BJ (cell line): Measurements from ENCODE around the gene PRCC. TPM values are rescaled to one million over a fixed set of nuclear protein-coding genes. Genes with fewer than 3 reads are reported as not detected.

Experiments used
- CTCF ChIA-PET: fragments of 350-600 bp; formaldehyde crosslinking; extraction: SDS; loops from one replicate; lab custom pipeline; 2021; ENCODE audit warnings: antibody characterized with exemption, inconsistent platforms; lab: Yijun Ruan, JAX
- POLR2A ChIA-PET: fragments of 300-600 bp; sonication (Branson Sonifier 250); formaldehyde crosslinking; extraction: SDS; loops from one replicate; lab custom pipeline; 2021; ENCODE audit warnings: antibody characterized with exemption; lab: Charles Lee
- DNase-seq: peaks from one replicate; pipeline ENCODE4 v3.0.0-alpha.2; 2011; ENCODE audit warnings: low read depth
- H3K27me3 ChIP-seq: 2 replicates; pipeline ENCODE4 v1.6.0; 2011; ENCODE audit warnings: low read length; ENCODE audit not compliant: control insufficient read depth, insufficient read depth
- H3K36me3 ChIP-seq: 2 replicates; pipeline ENCODE4 v1.5.1; 2011; ENCODE audit warnings: low read length; ENCODE audit not compliant: control insufficient read depth, insufficient read depth
- H3K4me3 ChIP-seq: 2 replicates; pipeline ENCODE4 v1.5.1; 2011; ENCODE audit warnings: low read depth, mild to moderate bottlenecking, control low read depth, low read length
- CTCF ChIP-seq: IDR thresholded peaks from 2 replicates; pipeline ENCODE4 v1.5.1; 2011; ENCODE audit warnings: low read depth, mild to moderate bottlenecking, control low read depth, inconsistent platforms, low read length, moderate library complexity; ENCODE audit not compliant: insufficient read depth
- polyA plus RNA-seq: library from polyadenylated mRNA; depleted of rRNA; stranded (reverse); fragments of >200 nt; gene quantifications from 2 replicates; pipeline ENCODE4 v1.2.3, GENCODE V29; 2011

Gene PRCC
- polyA plus RNA-seq, 1 experiment = 93.6 TPM

- TF ChIP-seq CTCF = no peak
- Histone ChIP-seq H3K4me3 (no peak overlapping the region), H3K27me3 (peaks cover 34% of the 10 kb centered on the region), H3K36me3 (no peaks in the 10 kb centered on the region)
- no peak for DNase-seq
- CTCF ChIA-PET = interaction anchor here (0.8 to 6.8 kb wide), 6 partner anchors 8 to 53 kb away, joined by 3 to 174 read pairs (median 22); partner anchors contain the start of genes INSRR and NTRK1
- POLR2A ChIA-PET = interaction anchor here (0.5 kb wide), 1 partner anchor 122 kb away, joined by 7 read pairs; no protein-coding TSS in a partner anchor
Observed at GRCh38 chr1:156841295-156841855, 74.0 kb downstream of the PRCC start.

GRCh38 chr1:156842618-156843300, 75.4 kb downstream of the PRCC start:
- peaks cover 43% of the 10 kb centered on the region for H3K27me3 ChIP-seq
- H3K4me3 ChIP-seq = no peak overlapping the region
- H3K36me3 ChIP-seq = no peaks in the 10 kb centered on the region
- ChIA-PET CTCF (interaction anchor here (1.3 to 1.6 kb wide), 2 partner anchors 18 to 21 kb away, joined by 3 read pairs; partner anchors contain the start of gene NTRK1), POLR2A (no interaction called here)
- TF ChIP-seq CTCF = no peak
- DNase-seq = no peak

DNA sequence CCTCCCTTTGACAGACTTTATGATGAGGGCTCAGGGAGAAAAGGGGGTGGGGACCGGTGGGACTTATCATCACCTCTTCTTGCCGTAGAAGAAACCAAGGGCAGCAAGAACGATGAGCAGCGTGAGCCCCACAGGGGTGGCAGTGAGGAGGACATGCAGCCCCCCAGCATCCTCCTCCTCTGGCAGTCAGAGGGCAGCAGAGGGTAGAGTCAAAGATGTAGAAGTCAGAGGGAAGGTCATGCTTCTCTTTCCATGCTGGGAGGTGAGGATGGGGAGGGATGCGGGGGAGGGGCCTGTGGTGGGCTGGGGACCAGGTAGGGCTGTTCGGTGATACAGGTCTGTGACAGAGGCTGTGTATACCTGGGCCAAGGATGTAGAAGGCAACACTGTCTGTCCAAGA, 76.8 kb downstream of the PRCC start:
- CTCF ChIA-PET = interaction anchor here (0.6 to 4.3 kb wide), 3 partner anchors 16 to 117 kb away, joined by 3 to 20 read pairs (median 3); partner anchors contain the start of genes METTL25B and NTRK1
- H3K4me3 ChIP-seq = no peak overlapping the region
- H3K27me3 ChIP-seq = peaks cover 53% of the 10 kb centered on the region
- no peaks in the 10 kb centered on the region for H3K36me3 ChIP-seq
- no peak for DNase-seq
- POLR2A ChIA-PET = no interaction called here
- no peak for TF ChIP-seq CTCF

- ChIA-PET POLR2A (no interaction called here), CTCF (interaction anchor here (0.6 to 4.3 kb wide), 3 partner anchors 16 to 118 kb away, joined by 3 to 20 read pairs (median 3); partner anchors contain the start of genes METTL25B and NTRK1)
- H3K36me3 ChIP-seq = no peaks in the 10 kb centered on the region
- TF ChIP-seq CTCF = no peak
- no peak overlapping the region for H3K4me3 ChIP-seq
- no peak for DNase-seq
- H3K27me3 ChIP-seq = peaks cover 55% of the 10 kb centered on the region
Observed at GRCh38 chr1:156844638-156845037, 77.3 kb downstream of the PRCC start.
